Vagina (tissue), 2 donors: Measurements from ENCODE around the gene CXCR3. TPM values are rescaled to one million over a fixed set of nuclear protein-coding genes. Genes with fewer than 3 reads are reported as not detected.

ENCODE experiments used
- DNase-seq, 2 donors: peaks; one replicate each; pipeline ENCODE4 v3.0.0-alpha.2; 2017; ENCODE audit errors: extremely low spot score in 2 of 2
- H3K27ac ChIP-seq: fragments of 200-600 bp; sonication (generic); one replicate; pipeline ENCODE4 v1.5.1; 2019
- H3K27me3 ChIP-seq: fragments of 200-600 bp; sonication (generic); one replicate; pipeline ENCODE4 v1.5.1; 2019
- H3K36me3 ChIP-seq, 2 donors: fragments of 200-600 bp; sonication (generic); one replicate each; pipeline ENCODE4 v1.5.1; 2017 to 2019
- H3K4me1 ChIP-seq: fragments of 200-600 bp; sonication (generic); one replicate; pipeline ENCODE4 v1.5.1; 2019
- H3K4me3 ChIP-seq, 2 donors: fragments of 200-600 bp; sonication (generic); 1 replicate in 1 of 2; 2 replicates in 1 of 2; pipeline ENCODE4 v1.5.1; 2016 to 2019
- H3K9me3 ChIP-seq: fragments of 200-600 bp; sonication (generic); one replicate; pipeline ENCODE4 v1.5.1; 2019
- CTCF ChIP-seq, 3 experiments: fragments of 450-650 bp in 2 of 3; fragments of 200-600 bp in 1 of 3; sonication (generic) in 1 of 3; IDR thresholded peaks; one replicate each; pipeline ENCODE4 v1.5.1; 2017 to 2019; ENCODE audit warnings: antibody characterized with exemption in 3 of 3, mild to moderate bottlenecking in 2 of 3, moderate library complexity in 2 of 3
- POLR2A ChIP-seq, 2 donors: fragments of 450-650 bp; IDR thresholded peaks; one replicate each; pipeline ENCODE4 v1.6.1; 2017; ENCODE audit warnings: antibody characterized with exemption in 2 of 2, mild to moderate bottlenecking in 2 of 2, moderate library complexity in 2 of 2
- POLR2AphosphoS5 ChIP-seq, 2 donors: sonication (generic); formaldehyde crosslinking; IDR thresholded peaks; one replicate each; pipeline ENCODE4 v1.9.0; 2017; ENCODE audit warnings: antibody characterized with exemption in 2 of 2, mild to moderate bottlenecking in 2 of 2, low read depth in 1 of 2; ENCODE audit not compliant: insufficient read depth in 1 of 2
- intact Hi-C: fragments of 100-400 bp; cut with DNase I; formaldehyde crosslinking; loops from one replicate; pipeline ENCODE4 v1.15.1; 2023
- total RNA-seq: library from RNA; depleted of rRNA; stranded (reverse); fragments of >200 nt; gene quantifications from one replicate; pipeline ENCODE4 v1.2.3, GENCODE V29; 2016

CXCR3 gene
- total RNA-seq, 1 donor from 2014 or later: not detected

DNA sequence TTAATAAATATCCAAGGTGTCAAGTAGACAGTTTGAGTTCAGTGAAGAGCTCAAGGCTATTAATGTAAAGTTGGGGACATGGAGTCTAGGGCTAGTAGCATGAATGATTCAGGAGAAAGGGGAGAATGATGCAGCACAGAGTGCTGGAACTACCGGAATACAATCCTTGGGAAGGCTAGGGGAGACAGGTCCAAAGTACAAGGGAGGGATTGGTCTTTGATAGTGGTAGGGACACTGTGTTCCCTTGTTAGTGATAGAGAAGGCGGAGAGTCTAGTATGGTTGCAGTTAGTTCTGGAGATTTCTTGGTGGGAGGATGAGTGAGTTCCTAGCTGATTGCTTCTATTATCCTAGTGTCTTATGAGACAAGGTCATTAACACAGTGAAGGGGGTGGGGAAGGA is 31.4 kb downstream of the CXCR3 start:
- H3K27ac ChIP-seq: no peak overlapping the region
- no peak overlapping the region for H3K4me3 ChIP-seq
- H3K36me3 ChIP-seq: no peaks in the 10 kb centered on the region
- intact Hi-C loops: no loop called here
- no peak for DNase-seq
- H3K4me1 ChIP-seq: no peaks in the 10 kb centered on the region
- no peaks in the 10 kb centered on the region for H3K27me3 ChIP-seq
- H3K9me3 ChIP-seq: no peaks in the 10 kb centered on the region
- no peak for TF ChIP-seq POLR2AphosphoS5 (IDR thresholded peaks at IDR 0.05; ENCODE audit: insufficient read depth in 1 of 2, low read depth in 1 of 2)
- TF ChIP-seq POLR2A (IDR thresholded peaks at IDR 0.05): no peak
- TF ChIP-seq CTCF (IDR thresholded peaks at IDR 0.05): no peak

DNA sequence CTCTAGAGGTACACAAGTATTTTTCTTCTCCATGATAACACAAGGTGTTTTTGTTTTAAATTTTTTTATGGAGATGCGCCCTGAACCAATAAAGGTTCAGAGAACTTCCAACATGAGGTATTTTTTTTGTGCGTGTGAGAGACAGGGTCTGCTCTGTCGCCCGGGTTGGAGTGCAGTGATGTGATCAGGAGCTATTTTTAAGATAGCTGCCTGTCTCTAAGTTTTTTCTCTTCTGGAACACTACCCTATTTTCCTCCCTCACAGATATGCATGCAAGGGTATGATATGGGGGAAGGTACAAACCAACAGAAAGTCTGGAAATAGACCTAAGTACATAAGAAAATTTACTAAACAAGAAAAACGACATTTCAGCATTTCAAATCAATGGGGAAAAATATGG is 37.1 kb downstream of the CXCR3 start:
- Histone ChIP-seq H3K4me1 (no peaks in the 10 kb centered on the region), H3K36me3 (no peaks in the 10 kb centered on the region), H3K4me3 (no peak overlapping the region), H3K27me3 (no peaks in the 10 kb centered on the region), H3K27ac (no peak overlapping the region), H3K9me3 (no peaks in the 10 kb centered on the region)
- DNase-seq: no peak
- TF ChIP-seq CTCF (IDR thresholded peaks at IDR 0.05) (no peak), POLR2AphosphoS5 (IDR thresholded peaks at IDR 0.05; ENCODE audit: insufficient read depth in 1 of 2, low read depth in 1 of 2) (no peak), POLR2A (IDR thresholded peaks at IDR 0.05) (no peak)
- intact Hi-C loops: no loop called here

GRCh38 chrX:71579990-71580380 is 38.3 kb downstream of the CXCR3 start:
- DNase-seq: no peak
- TF ChIP-seq CTCF (IDR thresholded peaks at IDR 0.05) (no peak), POLR2A (IDR thresholded peaks at IDR 0.05) (no peak), POLR2AphosphoS5 (IDR thresholded peaks at IDR 0.05; ENCODE audit: insufficient read depth in 1 of 2, low read depth in 1 of 2) (no peak)
- H3K9me3 ChIP-seq: no peaks in the 10 kb centered on the region
- no peaks in the 10 kb centered on the region for H3K27me3 ChIP-seq
- intact Hi-C loops: no loop called here
- H3K36me3 ChIP-seq: no peaks in the 10 kb centered on the region
- H3K4me3 ChIP-seq: no peak overlapping the region
- no peak overlapping the region for H3K27ac ChIP-seq
- H3K4me1 ChIP-seq: no peaks in the 10 kb centered on the region

DNA sequence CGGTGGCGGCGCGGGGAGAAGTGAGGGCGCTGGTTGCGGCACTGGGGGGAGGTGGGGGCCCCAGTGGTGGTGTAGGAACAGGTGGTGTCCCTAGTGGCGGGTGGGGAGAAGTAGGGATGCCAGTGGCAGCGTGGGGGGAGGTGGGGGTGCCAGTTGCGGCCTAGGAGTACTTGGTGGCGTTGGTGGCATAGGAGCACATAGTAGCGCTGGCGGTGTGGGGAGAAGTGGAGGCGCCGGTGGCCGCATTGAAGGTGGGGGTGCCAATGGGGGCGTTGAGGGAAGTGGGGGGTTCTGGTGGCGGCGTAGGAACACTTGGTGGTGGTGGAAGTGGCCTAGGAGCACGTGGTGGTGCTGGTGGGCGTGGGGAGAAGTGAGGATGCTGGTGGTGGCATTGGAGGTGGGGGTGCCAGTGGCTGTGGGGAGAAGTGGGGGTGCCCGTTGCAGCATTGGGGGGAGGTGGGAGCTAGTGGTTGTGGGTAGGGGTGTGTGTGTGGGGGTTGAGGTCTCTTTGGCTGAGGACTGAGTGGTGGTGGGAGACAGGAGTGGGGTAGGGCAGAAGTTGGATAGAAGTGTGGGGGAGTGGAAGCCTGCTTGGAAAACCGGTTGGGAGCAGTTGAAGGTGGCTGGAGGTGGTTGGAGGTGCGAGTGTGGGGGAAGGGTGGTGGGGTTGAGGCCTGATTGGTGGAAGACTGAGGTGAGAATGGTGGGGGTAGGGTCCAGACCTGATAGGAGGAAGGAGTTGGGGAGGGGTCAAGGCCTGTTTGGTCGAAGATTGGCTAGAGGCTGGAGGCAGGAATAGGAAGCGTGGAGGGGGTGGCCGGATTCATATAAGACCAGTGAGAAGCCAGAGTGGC is 38.9 kb downstream of the CXCR3 start:
- no peak overlapping the region for H3K4me3 ChIP-seq
- no peaks in the 10 kb centered on the region for H3K4me1 ChIP-seq
- H3K9me3 ChIP-seq: no peaks in the 10 kb centered on the region
- H3K36me3 ChIP-seq: no peaks in the 10 kb centered on the region
- no peak for TF ChIP-seq CTCF (IDR thresholded peaks at IDR 0.05)
- no peak for TF ChIP-seq POLR2AphosphoS5 (IDR thresholded peaks at IDR 0.05; ENCODE audit: insufficient read depth in 1 of 2, low read depth in 1 of 2)
- no peak for TF ChIP-seq POLR2A (IDR thresholded peaks at IDR 0.05)
- no peak for DNase-seq
- no peak overlapping the region for H3K27ac ChIP-seq
- no peaks in the 10 kb centered on the region for H3K27me3 ChIP-seq
- intact Hi-C loops: no loop called here
